H9 (cell line): ENCODE data around the gene PCNX2. TPM values are rescaled to one million over a fixed set of nuclear protein-coding genes. Genes with fewer than 3 reads are reported as not detected.

Source experiments
- DNase-seq: peaks from one replicate; pipeline ENCODE4 v3.0.0-alpha.2; 2017
- H2AFZ ChIP-seq: one replicate; pipeline ENCODE4 v1.6.1; 2013; ENCODE audit warnings: mild to moderate bottlenecking, low read length, control low read depth, moderate library complexity
- H2AK5ac ChIP-seq: 2 replicates; pipeline ENCODE4 v1.6.1; 2013; ENCODE audit warnings: low read length, control low read depth, mixed read lengths; ENCODE audit not compliant: insufficient read length
- H2BK120ac ChIP-seq: one replicate; pipeline ENCODE4 v1.6.1; 2013; ENCODE audit warnings: low read depth, mild to moderate bottlenecking, low read length, control low read depth, inconsistent platforms; ENCODE audit not compliant: poor library complexity, severe bottlenecking
- H2BK12ac ChIP-seq: 2 replicates; pipeline ENCODE4 v1.6.1; 2013; ENCODE audit warnings: low read length, control low read depth, mixed read lengths, low read depth; ENCODE audit not compliant: insufficient read length
- H2BK15ac ChIP-seq: 2 replicates; pipeline ENCODE4 v1.6.1; 2013; ENCODE audit warnings: low read depth, low read length, control low read depth
- H2BK20ac ChIP-seq: one replicate; pipeline ENCODE4 v1.6.1; 2013; ENCODE audit warnings: low read depth, mild to moderate bottlenecking, low read length, control low read depth, inconsistent platforms; ENCODE audit not compliant: poor library complexity, severe bottlenecking
- H2BK5ac ChIP-seq: 2 replicates; pipeline ENCODE4 v1.6.1; 2013; ENCODE audit warnings: low read length, control low read depth, mixed read lengths; ENCODE audit not compliant: insufficient read length
- H3K14ac ChIP-seq: 2 replicates; pipeline ENCODE4 v1.6.1; 2013; ENCODE audit warnings: low read length, control low read depth; ENCODE audit not compliant: insufficient read depth
- H3K18ac ChIP-seq: 2 replicates; pipeline ENCODE4 v1.6.1; 2013; ENCODE audit warnings: low read depth, mild to moderate bottlenecking, mixed read lengths, low read length, control low read depth; ENCODE audit not compliant: insufficient read length
- H3K23ac ChIP-seq: 2 replicates; pipeline ENCODE4 v1.6.1; 2013; ENCODE audit warnings: low read length, control low read depth, mixed read lengths, low read depth; ENCODE audit not compliant: insufficient read length
- H3K23me2 ChIP-seq: 2 replicates; pipeline ENCODE4 v1.6.1; 2013; ENCODE audit warnings: low read depth, mild to moderate bottlenecking, mixed read lengths, low read length, control low read depth; ENCODE audit not compliant: insufficient read length, poor library complexity, severe bottlenecking
- H3K27ac ChIP-seq: 2 replicates; pipeline ENCODE4 v1.5.1; 2013; ENCODE audit warnings: low read length, control low read depth, mixed read lengths, low read depth; ENCODE audit not compliant: insufficient read length
- H3K27me3 ChIP-seq: 2 replicates; pipeline ENCODE4 v1.6.1; 2013; ENCODE audit warnings: low read length, control low read depth, inconsistent platforms; ENCODE audit not compliant: insufficient read depth
- H3K4ac ChIP-seq: 2 replicates; pipeline ENCODE4 v1.6.1; 2013; ENCODE audit warnings: low read depth, mild to moderate bottlenecking, control low read depth, inconsistent platforms, low read length, moderate library complexity
- H3K4me1 ChIP-seq: 2 replicates; pipeline ENCODE4 v1.6.1; 2013; ENCODE audit warnings: low read length, control low read depth, inconsistent platforms; ENCODE audit not compliant: insufficient read depth
- H3K4me2 ChIP-seq: 2 replicates; pipeline ENCODE4 v1.6.1; 2013; ENCODE audit warnings: low read length, control low read depth, mixed read lengths; ENCODE audit not compliant: insufficient read length, insufficient read depth
- H3K56ac ChIP-seq: 2 replicates; pipeline ENCODE4 v1.6.1; 2013; ENCODE audit warnings: low read depth, mild to moderate bottlenecking, mixed read lengths, low read length, control low read depth; ENCODE audit not compliant: insufficient read length
- H3K79me1 ChIP-seq: 2 replicates; pipeline ENCODE4 v1.6.1; 2013; ENCODE audit warnings: low read depth, mild to moderate bottlenecking, moderate library complexity, low read length, control low read depth, inconsistent platforms; ENCODE audit not compliant: insufficient read depth, poor library complexity, severe bottlenecking
- H3K79me2 ChIP-seq: 2 replicates; pipeline ENCODE4 v1.6.1; 2013; ENCODE audit warnings: low read length, control low read depth, inconsistent platforms; ENCODE audit not compliant: insufficient read depth
- H3K9ac ChIP-seq: 2 replicates; pipeline ENCODE4 v1.6.1; 2013; ENCODE audit warnings: low read length, control low read depth, mixed read lengths; ENCODE audit not compliant: insufficient read length; ENCODE audit errors: extremely low read depth
- H3K9me3 ChIP-seq: one replicate; pipeline ENCODE4 v1.6.1; 2013; ENCODE audit warnings: low read depth, low read length, inconsistent platforms; ENCODE audit not compliant: control insufficient read depth
- H3T11ph ChIP-seq: one replicate; pipeline ENCODE4 v1.6.1; 2013; ENCODE audit warnings: mild to moderate bottlenecking, low read length, control low read depth, inconsistent platforms
- H4K20me1 ChIP-seq: one replicate; pipeline ENCODE4 v1.6.1; 2013; ENCODE audit not compliant: control insufficient read depth, insufficient read length, insufficient read depth
- H4K5ac ChIP-seq: 2 replicates; pipeline ENCODE4 v1.6.1; 2013; ENCODE audit warnings: low read depth, mild to moderate bottlenecking, mixed read lengths, low read length, control low read depth; ENCODE audit not compliant: insufficient read length
- H4K8ac ChIP-seq: replicated peaks from 2 replicates; pipeline ENCODE4 v1.6.1; 2013; ENCODE audit warnings: low read length, control low read depth, mixed read lengths, low read depth; ENCODE audit not compliant: insufficient read length
- H4K91ac ChIP-seq: 2 replicates; pipeline ENCODE4 v1.6.1; 2013; ENCODE audit warnings: low read depth, mild to moderate bottlenecking, moderate library complexity, mixed read lengths, low read length, control low read depth; ENCODE audit not compliant: insufficient read length
- H3K27ac Mint-ChIP-seq, 3 experiments: 2 replicates in 2 of 3; 3 replicates in 1 of 3; pipeline ENCODE4 v1.8.0; 2020 to 2021; ENCODE audit warnings: mixed read lengths in 3 of 3, mild to moderate bottlenecking in 1 of 3, moderate library complexity in 1 of 3
- H3K27me3 Mint-ChIP-seq: 2 replicates; pipeline ENCODE4 v1.8.0; 2021; ENCODE audit warnings: low read depth, mild to moderate bottlenecking, moderate library complexity, mixed read lengths
- H3K36me3 Mint-ChIP-seq, 3 experiments: 2 replicates in 2 of 3; 3 replicates in 1 of 3; pipeline ENCODE4 v1.8.0; 2020 to 2021; ENCODE audit warnings: low read depth in 3 of 3, mixed read lengths in 3 of 3; ENCODE audit not compliant: insufficient read depth in 1 of 3
- H3K4me1 Mint-ChIP-seq, 2 experiments: 2 replicates each; pipeline ENCODE4 v1.8.0; 2020; ENCODE audit warnings: mixed read lengths in 2 of 2
- H3K4me3 Mint-ChIP-seq, 2 experiments: 2 replicates in 1 of 2; 3 replicates in 1 of 2; pipeline ENCODE4 v1.8.0; 2020 to 2021; ENCODE audit warnings: mild to moderate bottlenecking in 2 of 2, mixed read lengths in 2 of 2, moderate library complexity in 1 of 2
- H3K9me3 Mint-ChIP-seq, 2 experiments: 2 replicates in 1 of 2; 3 replicates in 1 of 2; pipeline ENCODE4 v1.8.0; 2020; ENCODE audit warnings: mild to moderate bottlenecking in 2 of 2, mixed read lengths in 2 of 2, moderate library complexity in 1 of 2
- CTCF ChIP-seq: fragments of 200-600 bp; sonication (generic); conservative IDR thresholded peaks from 3 replicates; pipeline ENCODE4 v1.8.0; 2021; ENCODE audit warnings: antibody characterized with exemption, mild to moderate bottlenecking
- whole genome bisulfite sequencing: extraction: QIAGEN DNeasy Blood & Tissue Kit; methylation state at CpG from one replicate; pipeline ENCODE4 v1.1.7; 2013; ENCODE audit warnings: missing lambda C conversion rate, low lambda C conversion rate, mixed read lengths; ENCODE audit not compliant: insufficient read length; ENCODE audit errors: extremely low coverage; 5-methylcytosine and 5-hydroxymethylcytosine counted together
- total RNA-seq: library from RNA; stranded (reverse); gene quantifications from 2 replicates; pipeline ENCODE4 v1.2.1, GENCODE V29; 2021

PCNX2 gene
- total RNA-seq, 1 experiment from 2014 or later: 45.1 TPM

- Histone ChIP-seq H3K9ac (no peak overlapping the region), H3K23ac (no peak overlapping the region), H3K14ac (no peak overlapping the region), H4K5ac (no peak overlapping the region), H2BK20ac (no peak overlapping the region), H4K91ac (no peak overlapping the region), H3K79me2 (no peaks in the 10 kb centered on the region; the same call in 1 of the 2 replicates), H3K9me3 (no peaks in the 10 kb centered on the region), H3K18ac (no peak overlapping the region), H2BK15ac (no peak overlapping the region), H4K20me1 (no peaks in the 10 kb centered on the region), H4K8ac (no peak overlapping the region), H3K4ac (no peak overlapping the region), H2AK5ac (no peak overlapping the region), H3K79me1 (peaks cover 5% of the 10 kb centered on the region), H3K27ac (no peak overlapping the region), H2AFZ (no peak overlapping the region), H3T11ph (no peak overlapping the region), H3K56ac (no peak overlapping the region), H3K27me3 (no peaks in the 10 kb centered on the region), H3K4me1 (no peaks in the 10 kb centered on the region), H2BK120ac (no peak overlapping the region), H3K23me2 (no peaks in the 10 kb centered on the region), H3K4me2 (no peak overlapping the region), H2BK12ac (no peak overlapping the region), H2BK5ac (no peak overlapping the region)
- Mint-ChIP-seq H3K27ac (0 out of 7 replicates have a peak overlapping the region, but pooled peaks of 1 of the 3 experiments have one; percentile 53), H3K36me3 (peaks cover 37 to 67% (median 65%) of the 10 kb centered on the region in 3 experiments), H3K4me1 (no peaks in the 10 kb centered on the region; a peak in 1 of 4 replicates), H3K9me3 (peaks cover 2 to 7% of the 10 kb centered on the region in 2 experiments; a peak in 3 of 5 replicates), H3K4me3 (no peak overlapping the region), H3K27me3 (no peaks in the 10 kb centered on the region)
- no peak for DNase-seq
- no CpG with 5 or more reads among the region's 5 CpGs for WGBS
- no peak for TF ChIP-seq CTCF
These were observed 327.1 kb downstream of the PCNX2 start for GRCh38 chr1:232968391-232968790.
